AG09309 (cell line): ENCODE measurements around the gene GFI1.

Source experiments
- DNase-seq: peaks from one replicate; pipeline ENCODE4 v3.0.0-alpha.2; 2010; ENCODE audit warnings: low read depth
- H3K4me3 ChIP-seq: 2 replicates; pipeline ENCODE4 v1.5.1; 2011; ENCODE audit warnings: mild to moderate bottlenecking, low read depth, low read length, moderate library complexity; ENCODE audit not compliant: control insufficient read depth
- CTCF ChIP-seq: IDR thresholded peaks from 2 replicates; pipeline ENCODE4 v1.5.1; 2011; ENCODE audit warnings: mild to moderate bottlenecking, low read depth, low read length, inconsistent platforms; ENCODE audit not compliant: insufficient read depth, control insufficient read depth; ENCODE audit errors: missing control alignments

Gene GFI1

GRCh38 chr1:92464588-92465255, 22.0 kb downstream of the GFI1 start:
- DNase-seq, result no peak
- no peak overlapping the region for H3K4me3 ChIP-seq
- no peak for TF ChIP-seq CTCF

DNA sequence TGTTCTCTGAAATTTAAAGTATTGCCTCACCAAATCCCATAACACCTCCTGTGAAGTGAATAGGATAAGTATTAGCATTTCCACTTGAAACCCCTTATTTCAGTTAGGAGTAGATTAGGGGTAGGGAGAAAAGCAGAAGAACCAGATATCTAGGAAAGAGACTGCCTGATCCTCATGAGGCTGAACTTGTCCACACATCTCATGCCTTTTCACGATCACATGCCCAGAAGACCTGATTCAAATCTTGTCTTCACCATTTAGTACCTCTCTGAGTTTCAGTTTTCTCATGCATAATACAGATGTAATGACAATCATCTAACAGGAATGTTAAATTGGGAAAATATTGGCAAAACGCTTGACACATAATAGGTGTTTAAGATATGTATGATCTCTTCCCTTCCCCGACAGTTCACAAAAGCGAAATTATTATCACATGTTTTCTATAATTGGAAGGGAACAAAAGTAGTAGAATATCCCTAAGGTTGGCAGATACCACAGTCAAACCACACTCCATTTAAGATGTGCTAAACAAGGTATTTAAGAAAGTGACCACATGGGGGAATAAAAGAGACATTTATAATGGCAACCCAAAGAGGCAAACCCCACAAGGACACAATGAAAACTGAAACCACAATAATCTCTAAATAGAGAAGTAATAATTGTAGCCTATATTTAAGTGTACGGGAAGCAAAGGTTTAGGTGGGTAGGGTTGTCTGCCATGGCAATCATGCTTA, 25.2 kb downstream of the GFI1 start:
- no peak for TF ChIP-seq CTCF
- DNase-seq, result no peak
- H3K4me3 ChIP-seq, result no peak overlapping the region

- H3K4me3 ChIP-seq, result no peak overlapping the region
- TF ChIP-seq CTCF, result no peak
- DNase-seq, result no peak
These were observed 26.8 kb downstream of the GFI1 start for GRCh38 chr1:92459871-92460320.

DNA sequence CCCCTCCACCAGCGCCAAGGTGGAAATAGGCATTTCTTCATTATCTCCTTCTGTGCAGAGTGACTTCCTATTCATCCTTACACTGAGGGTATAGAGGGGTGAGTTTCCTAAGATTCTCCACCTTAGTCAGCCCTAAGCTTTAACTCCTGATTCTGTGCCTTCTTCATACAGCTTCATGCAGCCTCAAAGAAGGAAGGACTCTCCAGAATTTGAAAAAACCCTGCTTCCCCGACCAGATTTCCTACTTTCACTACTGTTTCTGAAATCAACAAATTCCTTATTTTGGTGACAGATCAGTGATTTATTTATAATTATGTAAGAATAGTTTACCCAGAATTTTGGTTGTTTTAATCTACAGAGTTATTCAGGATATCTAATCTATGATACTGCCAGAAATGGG, 28.6 kb downstream of the GFI1 start:
- no peak for DNase-seq
- no peak overlapping the region for H3K4me3 ChIP-seq
- TF ChIP-seq CTCF, result no peak

DNA sequence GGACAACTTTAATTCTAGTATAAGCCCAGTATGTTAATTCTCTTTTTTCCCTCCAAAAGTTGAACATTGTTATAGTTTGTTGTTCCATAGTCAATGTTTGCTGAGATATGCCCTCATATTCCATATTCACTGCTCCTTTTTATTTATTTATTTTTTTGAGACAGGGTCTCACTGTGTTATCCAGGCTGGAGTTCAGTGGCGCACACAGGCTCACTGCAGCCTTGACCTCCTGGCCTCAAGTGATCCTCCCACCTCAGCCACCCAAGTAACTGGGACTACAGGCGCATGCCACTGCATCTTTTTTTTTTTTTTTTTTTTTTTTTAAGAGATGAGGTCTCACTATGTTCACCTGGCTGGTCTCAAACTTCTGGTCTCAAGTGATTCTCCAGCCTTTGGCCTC, 38.7 kb downstream of the GFI1 start:
- no peak for DNase-seq
- no peak for TF ChIP-seq CTCF
- H3K4me3 ChIP-seq, result no peak overlapping the region

- H3K4me3 ChIP-seq, result no peak overlapping the region
- no peak for TF ChIP-seq CTCF
- DNase-seq, result no peak
These were observed 39.6 kb downstream of the GFI1 start for GRCh38 chr1:92447033-92447681.
